ENCODE results near the gene TARBP1.
"Not testable (repeated sequence)": the region's sequence is repeated elsewhere in the genome, so short reads cannot be mapped to it uniquely, and the experiment has no call there.

The TARBP1 gene

DNA sequence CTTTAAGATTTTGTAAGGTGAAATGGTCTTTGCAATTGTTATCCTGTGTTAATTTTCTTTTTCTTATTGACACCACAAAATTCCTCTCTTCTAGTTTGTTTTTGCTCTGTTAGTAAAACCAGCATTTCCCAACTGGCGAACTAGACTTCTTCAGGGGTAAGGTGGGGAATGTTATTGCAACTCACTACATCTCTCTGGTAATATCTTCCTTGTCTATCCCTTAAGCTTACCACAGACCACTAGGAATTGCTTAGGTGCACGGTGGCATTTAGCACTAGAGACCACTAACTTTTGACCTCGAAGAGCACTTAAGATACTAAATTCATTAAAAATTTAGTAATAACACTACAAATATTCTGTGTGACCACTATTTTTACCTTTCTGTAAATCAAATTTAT lies 109.9 kb downstream of the TARBP1 start:
- no peaks in the 10 kb centered on the region for H3K27me3 Mint-ChIP-seq (ENCODE audit: low read depth)
- H3K27ac Mint-ChIP-seq, result no peak overlapping the region
- H3K9me3 Mint-ChIP-seq, result no peaks in the 10 kb centered on the region
- DNase-seq (ENCODE audit: low spot score), result no peak
- no peak overlapping the region for H3K4me3 Mint-ChIP-seq
- H3K36me3 Mint-ChIP-seq (ENCODE audit: low read depth), result peaks cover 2% of the 10 kb centered on the region
- peaks cover 24% of the 10 kb centered on the region for H3K4me1 Mint-ChIP-seq (ENCODE audit: low read depth)

DNA sequence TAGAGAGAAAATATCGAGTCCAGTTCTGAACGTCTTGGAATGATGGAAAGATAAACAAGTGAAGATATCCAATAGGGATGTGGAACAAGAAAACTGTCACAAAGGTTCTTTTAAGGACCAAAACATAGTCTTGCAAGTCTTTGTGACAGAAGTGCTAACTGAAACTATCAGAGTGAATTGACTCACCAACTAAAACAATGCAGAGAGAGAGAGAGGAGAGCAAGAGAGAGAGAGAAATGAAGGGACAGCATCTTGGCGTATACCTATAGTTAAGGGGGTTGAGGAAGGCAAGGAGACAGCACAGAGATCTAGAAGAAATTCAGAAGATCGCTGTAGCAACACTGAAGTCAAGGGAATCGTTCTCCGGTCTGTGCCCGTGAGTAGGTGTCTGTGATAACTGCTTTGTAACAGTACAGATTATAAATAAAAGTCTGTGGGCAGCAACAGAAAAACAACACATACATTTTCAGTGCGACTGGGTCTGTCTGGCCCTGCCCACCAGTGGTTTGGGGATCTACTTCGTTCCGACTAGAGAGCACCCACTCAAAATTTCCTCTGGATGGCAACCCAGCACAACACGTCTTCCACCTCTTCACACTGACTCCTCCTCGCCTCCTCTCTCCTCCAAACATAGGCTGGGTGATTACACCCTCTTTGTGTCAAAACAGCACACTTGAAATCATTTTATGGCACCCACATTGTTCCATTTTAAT lies 110.5 kb downstream of the TARBP1 start:
- Mint-ChIP-seq H3K9me3 (no peaks in the 10 kb centered on the region), H3K36me3 (ENCODE audit: low read depth) (peaks cover 2% of the 10 kb centered on the region), H3K27me3 (ENCODE audit: low read depth) (no peaks in the 10 kb centered on the region), H3K27ac (no peak overlapping the region), H3K4me3 (peak overlapping the region; percentile 0), H3K4me1 (ENCODE audit: low read depth) (peaks cover 24% of the 10 kb centered on the region)
- peak; percentile 20 for DNase-seq (ENCODE audit: low spot score)

DNA sequence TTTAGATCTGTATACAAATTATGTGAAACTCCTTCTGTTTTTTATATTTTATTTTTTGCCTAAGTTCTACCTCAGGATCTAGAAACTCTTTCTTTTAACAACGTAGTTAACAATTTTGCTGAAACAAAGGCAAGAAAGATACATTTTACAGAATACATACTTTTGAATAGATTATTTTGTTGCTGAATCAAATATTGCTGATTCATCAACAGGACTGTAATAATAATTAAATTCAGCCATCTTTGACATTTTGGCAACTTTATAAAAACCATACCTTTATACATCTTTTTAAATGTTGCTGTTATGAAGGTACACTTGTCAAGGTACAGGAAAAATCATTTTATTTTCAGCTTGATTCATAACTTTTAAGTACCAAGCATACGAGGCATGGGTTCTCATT lies 116.4 kb downstream of the TARBP1 start:
- H3K27me3 Mint-ChIP-seq (ENCODE audit: low read depth), result no peaks in the 10 kb centered on the region
- no peak overlapping the region for H3K4me3 Mint-ChIP-seq
- peaks cover 15% of the 10 kb centered on the region for H3K36me3 Mint-ChIP-seq (ENCODE audit: low read depth)
- no peaks in the 10 kb centered on the region for H3K9me3 Mint-ChIP-seq
- DNase-seq (ENCODE audit: low spot score), result no peak
- H3K27ac Mint-ChIP-seq, result no peak overlapping the region
- peaks cover 17% of the 10 kb centered on the region for H3K4me1 Mint-ChIP-seq (ENCODE audit: low read depth)

DNA sequence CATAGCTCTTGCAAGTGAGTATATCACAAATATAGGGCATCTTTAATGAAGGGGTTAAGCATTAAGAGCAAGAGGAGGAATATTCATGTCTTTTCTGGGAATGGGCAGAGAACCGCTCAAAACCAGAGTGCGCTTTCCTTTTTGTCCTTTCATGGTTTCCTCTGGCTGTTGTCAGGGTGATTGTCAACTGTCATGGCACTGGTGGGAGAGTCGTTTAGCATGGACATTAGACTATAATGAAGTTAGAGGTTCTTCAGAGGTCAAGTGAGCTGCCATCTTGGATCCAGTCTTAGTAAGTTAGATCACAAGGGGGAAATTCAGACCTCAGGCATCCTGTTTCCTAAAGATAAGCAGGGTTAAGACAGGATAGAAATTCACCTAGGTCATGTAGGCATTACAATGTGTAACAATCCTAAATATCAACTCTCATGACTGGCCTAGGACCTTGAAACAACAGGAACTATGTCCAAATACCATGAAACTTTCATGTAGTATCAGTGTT lies 117.8 kb downstream of the TARBP1 start:
- no peak overlapping the region for H3K27ac Mint-ChIP-seq
- H3K4me3 Mint-ChIP-seq, result no peak overlapping the region
- no peak for DNase-seq (ENCODE audit: low spot score)
- peaks cover 23% of the 10 kb centered on the region for H3K4me1 Mint-ChIP-seq (ENCODE audit: low read depth)
- H3K36me3 Mint-ChIP-seq (ENCODE audit: low read depth), result peaks cover 15% of the 10 kb centered on the region
- no peaks in the 10 kb centered on the region for H3K27me3 Mint-ChIP-seq (ENCODE audit: low read depth)
- no peaks in the 10 kb centered on the region for H3K9me3 Mint-ChIP-seq

DNA sequence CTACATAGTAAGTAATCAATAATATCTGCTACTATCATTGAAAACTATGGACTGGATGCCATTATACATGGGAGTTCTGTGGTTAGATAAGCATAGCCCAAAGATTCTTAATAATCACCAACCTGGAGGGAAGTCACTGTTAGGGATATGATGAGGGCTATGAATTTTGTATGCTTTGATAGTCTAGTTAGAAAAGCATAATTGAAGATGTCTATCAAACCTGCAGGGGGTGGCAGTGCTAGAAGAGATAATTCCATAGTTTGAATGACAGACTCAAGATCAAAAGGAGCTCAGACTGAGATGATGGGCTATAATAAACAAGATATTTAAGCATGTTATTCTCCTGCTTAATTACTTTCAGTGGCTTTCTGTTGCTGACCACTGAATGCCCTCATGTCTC lies 121.1 kb downstream of the TARBP1 start:
- peaks cover 8% of the 10 kb centered on the region for H3K27me3 Mint-ChIP-seq (ENCODE audit: low read depth)
- no peak for DNase-seq (ENCODE audit: low spot score)
- peaks cover 26% of the 10 kb centered on the region for H3K4me1 Mint-ChIP-seq (ENCODE audit: low read depth)
- peaks cover 15% of the 10 kb centered on the region for H3K36me3 Mint-ChIP-seq (ENCODE audit: low read depth)
- H3K9me3 Mint-ChIP-seq, result no peaks in the 10 kb centered on the region
- peak overlapping the region; percentile 91 for H3K4me3 Mint-ChIP-seq
- peak overlapping the region; percentile 80 for H3K27ac Mint-ChIP-seq

DNA sequence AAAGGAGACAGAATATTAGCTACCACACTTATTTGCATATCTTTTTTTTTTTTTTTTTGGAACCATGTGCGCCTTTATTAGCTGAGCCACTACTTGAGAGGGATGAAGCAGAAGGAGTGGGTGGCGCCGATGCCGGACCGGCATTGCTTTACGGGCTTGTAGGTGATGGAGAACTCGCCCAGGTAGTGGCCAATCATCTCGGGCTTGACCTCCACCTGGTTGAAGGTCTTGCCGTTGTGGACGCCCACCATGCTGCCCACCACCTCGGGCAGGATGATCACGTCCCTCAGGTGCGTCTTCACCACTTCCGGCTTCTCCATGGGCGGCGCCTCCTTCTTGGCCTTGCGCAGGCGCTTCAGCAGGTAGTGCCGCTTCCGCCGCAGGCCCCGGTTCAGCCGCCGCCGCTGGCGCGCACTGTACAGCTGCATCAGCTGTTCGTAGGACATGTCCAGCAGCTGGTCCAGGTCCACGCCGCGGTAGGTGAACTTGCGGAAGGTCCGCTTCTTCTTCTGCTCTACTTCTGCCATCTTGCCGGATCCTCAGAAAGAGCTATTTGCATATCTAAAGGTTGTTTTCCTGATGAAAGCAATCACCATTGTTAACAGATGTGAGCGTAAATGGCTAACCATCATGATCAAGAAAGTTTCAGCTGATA lies 122.2 kb downstream of the TARBP1 start:
- Mint-ChIP-seq H3K4me3 (peak overlapping the region; percentile 91), H3K36me3 (ENCODE audit: low read depth) (peaks cover 15% of the 10 kb centered on the region), H3K4me1 (ENCODE audit: low read depth) (peaks cover 26% of the 10 kb centered on the region), H3K27ac (peak overlapping the region; percentile 88), H3K27me3 (ENCODE audit: low read depth) (peaks cover 14% of the 10 kb centered on the region)
- DNase-seq (ENCODE audit: low spot score), result peak; percentile 65
- not testable (repeated sequence) for H3K9me3 Mint-ChIP-seq

DNA sequence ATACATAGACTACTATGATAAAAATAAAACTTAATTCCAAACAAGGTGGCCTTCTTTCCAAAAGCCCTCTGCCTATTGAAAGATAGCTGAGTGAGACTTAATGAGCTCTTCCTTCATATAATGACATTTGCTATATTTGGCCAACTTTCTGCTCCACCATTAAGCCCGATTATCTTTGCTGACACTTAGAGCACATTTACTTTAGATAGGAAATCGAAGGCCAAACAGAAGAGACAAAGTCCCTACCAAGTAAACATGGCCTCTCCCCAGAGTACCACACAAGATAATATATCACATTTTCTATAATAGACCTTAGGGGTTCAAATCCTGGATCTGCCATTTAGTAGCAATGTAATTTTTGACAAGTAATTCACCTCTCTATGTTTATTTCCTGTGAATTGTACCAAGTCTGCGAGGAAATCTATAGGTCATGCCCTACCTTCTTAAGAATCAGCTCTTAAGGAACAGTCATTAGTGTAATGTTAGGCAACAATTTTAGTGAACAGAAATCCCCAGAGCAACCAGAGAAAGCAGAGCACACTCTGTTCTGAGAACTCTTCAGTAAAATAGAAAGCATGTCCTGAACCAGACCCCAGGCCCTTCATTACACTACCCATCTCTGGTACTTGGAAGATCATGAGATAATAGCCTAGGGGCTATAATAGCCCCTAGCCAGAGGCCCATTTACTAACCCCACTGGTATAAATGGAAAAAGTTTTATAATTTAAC lies 123.0 kb downstream of the TARBP1 start:
- no peak for DNase-seq (ENCODE audit: low spot score)
- H3K27ac Mint-ChIP-seq, result peak overlapping the region; percentile 55
- peak overlapping the region; percentile 91 for H3K4me3 Mint-ChIP-seq
- peaks cover 18% of the 10 kb centered on the region for H3K27me3 Mint-ChIP-seq (ENCODE audit: low read depth)
- H3K4me1 Mint-ChIP-seq (ENCODE audit: low read depth), result peaks cover 23% of the 10 kb centered on the region
- peaks cover 10% of the 10 kb centered on the region for H3K36me3 Mint-ChIP-seq (ENCODE audit: low read depth)
- no peaks in the 10 kb centered on the region for H3K9me3 Mint-ChIP-seq

DNA sequence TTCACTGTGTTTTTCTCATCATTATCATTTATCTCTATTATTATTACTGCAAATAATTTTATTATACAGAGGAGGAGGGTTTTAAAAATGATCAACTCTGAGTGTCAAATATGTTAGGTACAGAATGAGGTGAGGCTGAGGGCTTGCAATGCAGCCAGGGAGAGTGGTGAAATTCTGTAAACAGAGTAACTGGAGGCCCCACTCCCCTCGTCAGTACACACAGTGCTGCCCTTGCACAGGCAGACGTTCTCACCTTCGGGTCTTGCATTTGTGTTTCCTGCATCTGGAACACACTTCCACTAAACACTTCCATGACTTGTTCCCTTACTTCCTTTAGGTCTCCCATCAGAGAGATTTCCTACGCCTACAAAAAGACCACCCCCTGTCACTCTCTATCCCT lies 130.0 kb downstream of the TARBP1 start:
- no peak for DNase-seq (ENCODE audit: low spot score)
- H3K27ac Mint-ChIP-seq, result no peak overlapping the region
- no peaks in the 10 kb centered on the region for H3K36me3 Mint-ChIP-seq (ENCODE audit: low read depth)
- peaks cover 28% of the 10 kb centered on the region for H3K27me3 Mint-ChIP-seq (ENCODE audit: low read depth)
- no peak overlapping the region for H3K4me3 Mint-ChIP-seq
- no peaks in the 10 kb centered on the region for H3K4me1 Mint-ChIP-seq (ENCODE audit: low read depth)
- no peaks in the 10 kb centered on the region for H3K9me3 Mint-ChIP-seq

DNA sequence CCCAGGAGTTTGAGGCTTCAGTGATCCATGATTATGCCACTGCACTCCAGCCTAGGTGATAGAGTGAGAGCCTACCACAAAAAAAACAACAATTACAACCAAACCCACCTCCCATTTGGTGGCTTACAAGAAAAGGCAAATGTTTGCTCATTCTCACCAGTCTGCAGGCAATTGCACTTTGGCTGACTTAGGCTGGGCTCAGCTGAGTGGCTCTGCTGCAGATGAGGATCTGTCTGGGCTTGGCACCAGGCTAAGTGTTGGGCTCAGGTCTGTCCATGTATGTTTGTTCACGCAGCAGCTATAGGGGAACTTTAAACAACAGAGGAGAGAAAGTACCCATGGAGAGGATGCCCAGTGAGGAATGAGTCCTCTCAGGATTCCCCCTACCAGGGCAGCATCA lies 133.7 kb downstream of the TARBP1 start:
- Mint-ChIP-seq H3K27ac (no peak overlapping the region), H3K4me3 (no peak overlapping the region), H3K36me3 (ENCODE audit: low read depth) (no peaks in the 10 kb centered on the region), H3K27me3 (ENCODE audit: low read depth) (peaks cover 16% of the 10 kb centered on the region), H3K4me1 (ENCODE audit: low read depth) (no peaks in the 10 kb centered on the region), H3K9me3 (no peaks in the 10 kb centered on the region)
- DNase-seq (ENCODE audit: low spot score), result no peak

DNA sequence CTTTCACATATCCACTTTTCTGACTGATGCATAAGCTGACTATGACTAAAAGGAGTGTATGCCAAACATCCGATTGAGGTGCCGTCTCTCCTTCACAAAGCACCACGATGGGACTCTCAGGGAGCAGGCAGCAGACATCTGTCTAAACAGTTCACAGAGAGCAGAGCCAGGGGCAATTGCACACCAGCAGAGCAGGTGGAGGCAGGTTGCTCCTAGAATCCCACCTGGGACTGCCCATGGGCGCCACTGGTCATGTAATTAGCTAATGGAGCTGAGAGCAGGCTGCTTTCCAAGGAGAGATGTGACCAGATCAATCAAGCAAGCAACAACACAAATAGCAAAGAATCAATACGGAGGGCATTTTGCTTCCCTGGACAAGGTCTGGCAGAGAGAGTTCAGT lies 136.2 kb downstream of the TARBP1 start:
- Mint-ChIP-seq H3K4me1 (ENCODE audit: low read depth) (no peaks in the 10 kb centered on the region), H3K27me3 (ENCODE audit: low read depth) (peaks cover 15% of the 10 kb centered on the region), H3K27ac (no peak overlapping the region), H3K4me3 (no peak overlapping the region), H3K9me3 (peaks cover 9% of the 10 kb centered on the region), H3K36me3 (ENCODE audit: low read depth) (no peaks in the 10 kb centered on the region)
- DNase-seq (ENCODE audit: low spot score), result no peak
